Activated naive CD4-positive, alpha-beta T cell treated with anti-CD3 and anti-CD28 coated beads, Interleukin-2, amount 50 U/mL, for 24 hours (primary cell): ENCODE results near the gene ALOX5AP.

Experiments used
- H3K27ac Mint-ChIP-seq: one replicate; pipeline ENCODE4 v1.8.0; 2021; ENCODE audit warnings: mild to moderate bottlenecking, mixed read lengths
- H3K27me3 Mint-ChIP-seq: one replicate; pipeline ENCODE4 v1.8.0; 2021; ENCODE audit warnings: mixed read lengths
- H3K36me3 Mint-ChIP-seq: one replicate; pipeline ENCODE4 v1.8.0; 2021; ENCODE audit warnings: mixed read lengths
- H3K4me1 Mint-ChIP-seq: one replicate; pipeline ENCODE4 v1.8.0; 2021; ENCODE audit warnings: mixed read lengths
- H3K4me3 Mint-ChIP-seq: one replicate; pipeline ENCODE4 v1.8.0; 2021; ENCODE audit warnings: mild to moderate bottlenecking, mixed read lengths
- H3K9me3 Mint-ChIP-seq: one replicate; pipeline ENCODE4 v1.8.0; 2021; ENCODE audit warnings: mixed read lengths

ALOX5AP gene

DNA sequence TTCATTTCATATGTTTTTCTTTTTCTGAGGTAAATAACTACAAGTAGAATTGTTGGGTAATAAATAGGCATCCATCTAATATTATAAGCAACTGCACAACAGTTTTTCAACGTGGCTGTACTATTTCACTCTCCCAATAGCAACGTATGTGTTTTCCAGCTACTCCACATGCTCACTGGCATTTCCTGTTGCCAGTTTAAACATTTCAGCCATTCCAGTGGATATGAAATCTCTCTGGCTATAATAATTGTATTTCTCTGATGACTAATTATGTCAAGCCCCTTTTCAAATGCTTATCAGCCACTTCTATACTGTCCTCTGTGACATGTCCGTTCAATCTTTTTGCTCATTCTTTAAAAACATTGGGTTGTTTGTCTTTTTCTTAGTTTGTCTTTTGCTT, 26.8 kb upstream of the ALOX5AP start:
- Mint-ChIP-seq H3K9me3 (no peaks in the 10 kb centered on the region), H3K27me3 (no peaks in the 10 kb centered on the region), H3K4me1 (peaks cover 7% of the 10 kb centered on the region), H3K27ac (no peak overlapping the region), H3K4me3 (no peak overlapping the region), H3K36me3 (no peaks in the 10 kb centered on the region)

DNA sequence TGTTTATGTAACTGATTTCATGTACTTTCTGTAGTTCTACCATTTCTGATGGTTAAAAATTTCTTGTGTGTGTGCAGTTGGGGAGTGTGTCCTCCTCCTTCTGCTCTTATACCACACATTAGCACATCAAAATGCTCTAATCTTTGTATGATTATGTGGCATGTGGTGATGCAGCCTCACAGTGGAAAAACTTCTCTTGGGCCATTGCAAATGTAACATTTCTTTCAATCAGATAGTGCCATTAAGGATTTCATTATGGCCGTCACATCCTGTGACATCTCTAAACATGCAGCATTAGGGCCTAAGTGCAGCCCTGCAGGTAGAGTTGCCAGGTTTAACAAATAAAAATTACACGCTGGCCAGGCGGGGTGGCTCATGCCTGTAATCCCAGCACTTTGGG, 24.9 kb upstream of the ALOX5AP start:
- H3K4me3 Mint-ChIP-seq = no peak overlapping the region

DNA sequence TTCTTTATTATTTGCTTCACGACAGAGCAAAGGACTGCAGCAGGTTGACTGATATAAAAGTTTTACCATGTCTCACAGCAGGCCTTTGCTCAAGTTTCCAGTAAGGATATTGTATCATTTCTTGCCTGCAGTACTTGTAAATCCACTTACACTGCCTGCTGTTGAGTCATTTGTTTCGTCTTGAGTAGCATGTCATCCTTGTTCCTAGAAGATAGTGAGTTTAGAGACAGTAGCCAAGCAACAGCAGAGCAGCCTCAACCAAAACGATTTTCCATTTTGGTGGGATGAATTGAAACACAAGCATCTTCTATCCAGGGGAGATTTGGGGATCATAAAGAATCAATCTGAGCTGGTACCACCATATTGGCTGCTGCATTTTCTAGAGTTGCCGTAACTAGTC, 24.0 kb upstream of the ALOX5AP start:
- Mint-ChIP-seq H3K9me3 (no peaks in the 10 kb centered on the region), H3K27ac (no peak overlapping the region), H3K36me3 (no peaks in the 10 kb centered on the region), H3K4me1 (peaks cover 7% of the 10 kb centered on the region), H3K4me3 (no peak overlapping the region), H3K27me3 (no peaks in the 10 kb centered on the region)

More for the DNA sequence above, 24.9 kb upstream of the ALOX5AP start:
- Mint-ChIP-seq H3K9me3 (no peaks in the 10 kb centered on the region), H3K36me3 (no peaks in the 10 kb centered on the region), H3K4me1 (peaks cover 7% of the 10 kb centered on the region), H3K27me3 (no peaks in the 10 kb centered on the region), H3K27ac (no peak overlapping the region)

DNA sequence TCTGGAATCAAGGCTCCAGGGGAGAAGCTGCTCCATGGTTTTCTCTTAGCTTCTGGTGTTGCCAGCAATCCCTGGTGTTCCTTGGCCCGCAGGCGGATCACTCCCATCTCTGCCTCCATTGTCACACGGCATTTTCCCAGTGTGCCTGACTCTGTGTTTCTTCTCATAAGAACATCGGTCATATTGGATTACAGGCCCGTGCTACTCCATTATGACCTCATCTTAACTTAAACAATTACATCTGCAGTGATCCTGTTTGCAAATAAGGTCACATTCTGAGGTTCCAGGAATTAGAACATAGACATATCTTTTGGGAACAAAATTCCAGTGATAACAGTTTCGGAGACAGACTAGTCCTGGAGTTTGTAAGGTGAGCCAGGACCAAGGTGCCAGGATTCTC, 23.5 kb upstream of the ALOX5AP start:
- Mint-ChIP-seq H3K27ac (no peak overlapping the region), H3K27me3 (no peaks in the 10 kb centered on the region), H3K4me1 (peaks cover 7% of the 10 kb centered on the region), H3K4me3 (no peak overlapping the region), H3K36me3 (no peaks in the 10 kb centered on the region), H3K9me3 (no peaks in the 10 kb centered on the region)

GRCh38 chr13:30712536-30713532, 22.5 kb upstream of the ALOX5AP start:
- peaks cover 7% of the 10 kb centered on the region for H3K4me1 Mint-ChIP-seq
- H3K4me3 Mint-ChIP-seq = no peak overlapping the region
- H3K9me3 Mint-ChIP-seq = no peaks in the 10 kb centered on the region
- no peaks in the 10 kb centered on the region for H3K27me3 Mint-ChIP-seq
- H3K27ac Mint-ChIP-seq = no peak overlapping the region
- no peaks in the 10 kb centered on the region for H3K36me3 Mint-ChIP-seq

GRCh38 chr13:30714629-30715371, 20.5 kb upstream of the ALOX5AP start:
- Mint-ChIP-seq H3K27me3 (no peaks in the 10 kb centered on the region), H3K9me3 (no peaks in the 10 kb centered on the region), H3K36me3 (no peaks in the 10 kb centered on the region), H3K27ac (no peak overlapping the region), H3K4me1 (peaks cover 7% of the 10 kb centered on the region), H3K4me3 (no peak overlapping the region)

GRCh38 chr13:30715372-30715756, 20.0 kb upstream of the ALOX5AP start:
- Mint-ChIP-seq H3K27ac (no peak overlapping the region), H3K9me3 (no peaks in the 10 kb centered on the region), H3K27me3 (no peaks in the 10 kb centered on the region), H3K4me3 (no peak overlapping the region), H3K36me3 (no peaks in the 10 kb centered on the region), H3K4me1 (peaks cover 7% of the 10 kb centered on the region)

DNA sequence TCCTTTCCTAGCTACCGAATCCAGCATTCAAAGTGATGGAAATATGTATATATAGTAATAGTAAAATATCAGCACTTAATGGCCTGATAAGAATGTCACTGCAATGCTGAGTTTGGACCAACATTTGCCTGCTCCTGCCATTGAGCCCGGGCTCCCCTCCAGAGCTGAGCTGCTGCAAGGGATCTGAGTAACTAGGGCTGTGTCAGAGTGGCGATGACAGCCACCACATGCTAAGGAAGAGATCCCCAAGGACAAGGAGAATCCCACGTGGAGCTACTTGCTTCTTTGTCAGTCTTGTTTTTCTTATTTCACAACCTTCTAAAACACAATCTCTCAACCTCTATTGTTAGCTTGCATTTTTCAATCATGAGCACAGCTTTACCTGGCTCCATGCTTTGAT, 19.5 kb upstream of the ALOX5AP start:
- Mint-ChIP-seq H3K27ac (no peak overlapping the region), H3K9me3 (no peaks in the 10 kb centered on the region), H3K36me3 (no peaks in the 10 kb centered on the region), H3K4me1 (peaks cover 7% of the 10 kb centered on the region), H3K4me3 (no peak overlapping the region), H3K27me3 (no peaks in the 10 kb centered on the region)

GRCh38 chr13:30718661-30719524, 16.4 kb upstream of the ALOX5AP start:
- Mint-ChIP-seq H3K9me3 (no peaks in the 10 kb centered on the region), H3K4me3 (no peak overlapping the region), H3K27me3 (no peaks in the 10 kb centered on the region), H3K4me1 (no peaks in the 10 kb centered on the region), H3K27ac (no peak overlapping the region), H3K36me3 (no peaks in the 10 kb centered on the region)

DNA sequence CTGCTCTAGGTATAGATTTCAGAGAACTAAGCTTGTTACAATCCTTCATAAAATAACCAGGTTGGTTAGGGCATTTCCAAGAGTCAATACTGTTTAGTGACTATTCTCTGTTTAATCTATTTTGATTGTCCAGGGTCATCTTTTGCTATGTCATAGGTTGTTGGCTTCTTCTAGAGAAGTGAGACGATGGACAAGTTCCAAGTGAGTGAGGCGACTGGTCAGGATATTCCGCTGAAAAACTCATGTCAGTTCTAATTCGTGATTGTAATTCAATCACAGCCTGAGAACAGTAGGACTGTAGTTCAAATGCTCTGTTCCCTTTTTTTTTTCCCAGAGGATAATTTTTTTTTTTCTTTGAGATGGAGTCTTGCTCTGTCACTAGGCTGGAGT, 15.8 kb upstream of the ALOX5AP start:
- H3K4me3 Mint-ChIP-seq = no peak overlapping the region
- no peaks in the 10 kb centered on the region for H3K27me3 Mint-ChIP-seq
- no peak overlapping the region for H3K27ac Mint-ChIP-seq
- no peaks in the 10 kb centered on the region for H3K4me1 Mint-ChIP-seq
- H3K9me3 Mint-ChIP-seq = no peaks in the 10 kb centered on the region
- no peaks in the 10 kb centered on the region for H3K36me3 Mint-ChIP-seq

DNA sequence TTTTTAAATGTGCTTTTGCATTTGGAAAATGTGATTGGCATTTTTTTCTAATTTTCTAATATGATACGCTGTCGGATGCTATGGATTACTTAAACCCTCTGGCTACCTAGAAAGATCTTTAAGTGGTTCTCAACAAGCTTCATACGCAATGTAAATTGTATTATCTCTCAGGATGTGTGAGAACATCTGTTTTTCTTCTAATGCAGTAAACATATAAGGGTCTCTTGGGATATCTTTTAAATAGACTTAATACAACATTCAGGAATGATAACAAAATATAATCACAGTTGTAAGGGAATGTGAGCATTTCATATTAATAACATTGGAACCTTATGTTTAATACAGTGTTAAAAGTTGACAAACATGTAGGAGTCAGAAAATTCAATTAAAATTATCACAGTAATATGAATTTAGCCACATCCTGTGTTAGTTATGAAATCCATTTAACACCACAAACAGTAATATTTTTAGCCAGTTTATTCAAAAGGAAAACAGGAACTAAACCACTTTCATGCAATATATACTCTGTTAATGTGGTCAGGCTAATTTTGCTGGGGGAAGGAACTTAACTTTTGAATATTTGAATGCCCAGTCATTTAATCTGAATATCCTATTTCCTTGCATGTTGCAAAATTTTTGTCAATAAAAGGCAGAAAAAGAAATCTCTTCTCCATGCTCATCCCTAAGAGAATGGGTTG, 15.0 kb upstream of the ALOX5AP start:
- Mint-ChIP-seq H3K36me3 (no peaks in the 10 kb centered on the region), H3K4me1 (no peaks in the 10 kb centered on the region), H3K27me3 (no peaks in the 10 kb centered on the region), H3K4me3 (no peak overlapping the region), H3K9me3 (no peaks in the 10 kb centered on the region), H3K27ac (no peak overlapping the region)

DNA sequence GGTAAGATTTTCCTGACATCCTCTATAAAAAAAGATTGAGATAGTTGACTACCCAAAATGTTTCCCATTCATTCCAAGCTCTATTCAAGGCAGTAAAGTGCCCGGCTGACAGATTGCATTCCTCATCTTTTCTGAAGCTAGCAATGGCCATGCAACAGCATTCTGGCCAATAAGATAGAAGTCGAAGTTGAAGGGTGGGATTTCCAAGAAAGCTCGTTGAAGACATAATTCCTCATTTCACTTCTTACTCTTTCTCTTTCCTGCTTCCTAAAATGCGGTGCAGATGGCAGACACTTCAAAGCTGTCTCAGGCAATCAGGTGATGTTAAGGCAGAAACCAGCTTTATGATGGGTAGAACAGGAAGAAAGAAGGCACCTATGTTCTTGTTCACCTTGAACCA, 13.4 kb upstream of the ALOX5AP start:
- Mint-ChIP-seq H3K4me3 (no peak overlapping the region), H3K9me3 (no peaks in the 10 kb centered on the region), H3K4me1 (no peaks in the 10 kb centered on the region), H3K27me3 (no peaks in the 10 kb centered on the region), H3K27ac (no peak overlapping the region), H3K36me3 (no peaks in the 10 kb centered on the region)

DNA sequence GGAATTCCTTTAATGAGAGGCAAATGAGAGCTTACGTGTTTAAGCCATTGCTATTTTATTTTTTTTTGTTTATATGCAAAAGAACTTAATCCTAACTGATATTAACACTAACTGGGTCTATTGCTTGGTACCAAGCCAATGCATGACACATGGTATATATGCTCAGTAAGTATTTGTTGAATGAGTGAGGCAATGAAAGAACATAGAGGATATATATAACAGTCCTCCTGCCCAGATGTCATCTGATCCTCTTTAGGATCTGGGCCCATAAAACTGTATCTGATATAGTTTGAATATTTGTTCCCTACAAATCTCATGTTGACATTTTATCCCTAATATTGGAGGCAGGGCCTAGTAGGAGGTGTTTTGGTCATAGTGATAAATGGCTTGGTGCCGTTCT, 13.0 kb upstream of the ALOX5AP start:
- H3K4me3 Mint-ChIP-seq = no peak overlapping the region
- H3K27ac Mint-ChIP-seq = no peak overlapping the region
- H3K4me1 Mint-ChIP-seq = no peaks in the 10 kb centered on the region
- H3K9me3 Mint-ChIP-seq = no peaks in the 10 kb centered on the region
- no peaks in the 10 kb centered on the region for H3K36me3 Mint-ChIP-seq
- H3K27me3 Mint-ChIP-seq = no peaks in the 10 kb centered on the region

DNA sequence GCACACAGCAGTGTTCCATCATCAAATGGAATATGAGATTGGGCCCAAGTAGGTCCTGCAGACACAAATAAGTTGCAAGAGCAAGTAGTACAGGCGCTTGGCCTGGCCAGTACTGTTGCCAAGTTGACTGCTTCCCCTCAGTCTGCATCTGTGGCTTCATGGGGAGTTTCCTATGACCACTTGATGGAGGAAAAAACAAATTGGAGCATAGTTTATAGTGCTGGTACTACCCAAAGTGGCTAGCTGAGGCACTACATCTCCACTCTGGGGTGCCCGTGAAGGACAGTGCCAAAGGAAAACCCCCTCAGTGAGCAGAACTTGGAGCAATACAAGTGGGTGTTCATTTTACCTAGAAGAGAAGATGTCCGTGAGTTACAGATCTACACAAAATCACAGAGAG, 10.6 kb upstream of the ALOX5AP start:
- no peak overlapping the region for H3K4me3 Mint-ChIP-seq
- no peaks in the 10 kb centered on the region for H3K27me3 Mint-ChIP-seq
- H3K9me3 Mint-ChIP-seq = no peaks in the 10 kb centered on the region
- H3K36me3 Mint-ChIP-seq = no peaks in the 10 kb centered on the region
- H3K27ac Mint-ChIP-seq = no peak overlapping the region
- H3K4me1 Mint-ChIP-seq = no peaks in the 10 kb centered on the region
